ENCODE results near the gene IFRD1. TPM values are rescaled to one million over a fixed set of nuclear protein-coding genes. Genes with fewer than 3 reads are reported as not detected.

IFRD1 gene
- total RNA-seq, 1 donor from 2014 or later: 67.0 TPM

GRCh38 chr7:112411186-112411795 lies 39.0 kb upstream of the IFRD1 start:
- DNase-seq: no peak
- Mint-ChIP-seq H3K27ac (no peak overlapping the region), H3K9me3 (no peaks in the 10 kb centered on the region), H3K27me3 (peaks cover 21% of the 10 kb centered on the region), H3K36me3 (ENCODE audit: low read depth) (no peaks in the 10 kb centered on the region), H3K4me1 (no peaks in the 10 kb centered on the region), H3K4me3 (no peak overlapping the region)
- TF ChIP-seq CTCF (IDR thresholded peaks at IDR 0.05): no peak
- no peak for ATAC-seq (ENCODE audit: low read depth)
- intact Hi-C loops (cut with micrococcal nuclease): loop anchor here (1.0 kb wide), 1 partner anchor 659 kb away; no protein-coding TSS in a partner anchor
- POLR2A ChIA-PET: no interaction called here
- CTCF ChIA-PET: no interaction called here

- CTCF ChIA-PET: no interaction called here
- Mint-ChIP-seq H3K4me3 (no peak overlapping the region), H3K36me3 (ENCODE audit: low read depth) (no peaks in the 10 kb centered on the region), H3K9me3 (peaks cover 5% of the 10 kb centered on the region), H3K4me1 (no peaks in the 10 kb centered on the region), H3K27me3 (peaks cover 16% of the 10 kb centered on the region), H3K27ac (no peak overlapping the region)
- TF ChIP-seq CTCF (IDR thresholded peaks at IDR 0.05): no peak
- intact Hi-C loops (cut with micrococcal nuclease): loop anchor here (1.0 kb wide), 2 partner anchors 652 to 674 kb away; no protein-coding TSS in a partner anchor
- DNase-seq (no peak), ATAC-seq (ENCODE audit: low read depth) (no peak)
- POLR2A ChIA-PET: no interaction called here
Measured at GRCh38 chr7:112414855-112415490, 35.3 kb upstream of the IFRD1 start.

- TF ChIP-seq CTCF (IDR thresholded peaks at IDR 0.05): no peak
- Mint-ChIP-seq H3K4me1 (no peaks in the 10 kb centered on the region), H3K4me3 (no peak overlapping the region), H3K9me3 (peaks cover 5% of the 10 kb centered on the region), H3K27me3 (peaks cover 16% of the 10 kb centered on the region), H3K27ac (no peak overlapping the region), H3K36me3 (ENCODE audit: low read depth) (no peaks in the 10 kb centered on the region)
- DNase-seq (no peak), ATAC-seq (ENCODE audit: low read depth) (no peak)
- CTCF ChIA-PET: interaction anchor here (0.7 kb wide), 1 partner anchor 675 kb away, joined by 4 read pairs; no protein-coding TSS in a partner anchor
- intact Hi-C loops (cut with micrococcal nuclease): no loop called here
- POLR2A ChIA-PET: no interaction called here
Measured at GRCh38 chr7:112416127-112416526, 34.1 kb upstream of the IFRD1 start.

- peaks cover 9% of the 10 kb centered on the region for H3K27me3 Mint-ChIP-seq
- DNase-seq (no peak), ATAC-seq (ENCODE audit: low read depth) (no peak)
- peaks cover 16% of the 10 kb centered on the region for H3K4me1 Mint-ChIP-seq
- no peaks in the 10 kb centered on the region for H3K36me3 Mint-ChIP-seq (ENCODE audit: low read depth)
- TF ChIP-seq CTCF (IDR thresholded peaks at IDR 0.05): no peak
- CTCF ChIA-PET: no interaction called here
- POLR2A ChIA-PET: no interaction called here
- H3K4me3 Mint-ChIP-seq: no peak overlapping the region
- intact Hi-C loops (cut with micrococcal nuclease): no loop called here
- H3K9me3 Mint-ChIP-seq: peaks cover 5% of the 10 kb centered on the region
- H3K27ac Mint-ChIP-seq: no peak overlapping the region
Measured at GRCh38 chr7:112419543-112420130, 30.6 kb upstream of the IFRD1 start.

- Mint-ChIP-seq H3K27me3 (peaks cover 4% of the 10 kb centered on the region), H3K4me1 (peaks cover 16% of the 10 kb centered on the region), H3K4me3 (no peak overlapping the region), H3K9me3 (peaks cover 5% of the 10 kb centered on the region), H3K36me3 (ENCODE audit: low read depth) (no peaks in the 10 kb centered on the region), H3K27ac (no peak overlapping the region)
- TF ChIP-seq CTCF (IDR thresholded peaks at IDR 0.05): no peak
- DNase-seq: no peak
- ATAC-seq (ENCODE audit: low read depth): no peak
- CTCF ChIA-PET: no interaction called here
- POLR2A ChIA-PET: no interaction called here
- intact Hi-C loops (cut with micrococcal nuclease): no loop called here
Measured at GRCh38 chr7:112420236-112420861, 29.9 kb upstream of the IFRD1 start.
